PFSK-1 (cell line): ENCODE data around the gene AKAP13.

Source experiments
- POLR2AphosphoS5 ChIP-seq: IDR thresholded peaks from 2 replicates; pipeline ENCODE4 v1.6.1; 2012; ENCODE audit warnings: low read depth, mild to moderate bottlenecking, control low read depth, low read length, moderate library complexity
- REST ChIP-seq, 2 experiments: IDR thresholded peaks; 2 replicates each; pipeline versions ENCODE4 v1.6.1 to v1.8.0; 2011 to 2012; ENCODE audit warnings: low read depth in 2 of 2, low read length in 2 of 2, control low read depth in 1 of 2, inconsistent platforms in 1 of 2, mild to moderate bottlenecking in 1 of 2, moderate library complexity in 1 of 2; ENCODE audit not compliant: insufficient read depth in 1 of 2
- TAF1 ChIP-seq: IDR thresholded peaks from 2 replicates; pipeline ENCODE4 v1.6.1; 2012; ENCODE audit warnings: low read length, control low read depth, borderline replicate concordance; ENCODE audit not compliant: insufficient read depth

- no peak for TF ChIP-seq TAF1
- TF ChIP-seq POLR2AphosphoS5 = no peak
- TF ChIP-seq REST (IDR thresholded peaks at IDR 0.05; ENCODE audit: insufficient read depth in 1 of 2, low read depth in 2 of 2, low read length in 2 of 2) = no peak
Observed at GRCh38 chr15:85737061-85737460, 356.7 kb downstream of the AKAP13 start.
